Stimulated activated CD4-positive, alpha-beta T cell treated with anti-CD3 and anti-CD28 coated beads, Interleukin-12 subunit alpha, Interleukin-12 subunit beta, amount 100 ng/mL, for 48 hours (primary cell): ENCODE results near the gene GRAMD1A.
"Not testable (repeated sequence)": the region's sequence is repeated elsewhere in the genome, so short reads cannot be mapped to it uniquely, and the experiment has no call there.

Experiments
- DNase-seq, 3 donors: peaks; one replicate each; pipeline ENCODE4 v3.0.0-alpha.2; 2020; ENCODE audit warnings: low read depth in 2 of 3, low spot score in 1 of 3

The GRAMD1A gene

DNA sequence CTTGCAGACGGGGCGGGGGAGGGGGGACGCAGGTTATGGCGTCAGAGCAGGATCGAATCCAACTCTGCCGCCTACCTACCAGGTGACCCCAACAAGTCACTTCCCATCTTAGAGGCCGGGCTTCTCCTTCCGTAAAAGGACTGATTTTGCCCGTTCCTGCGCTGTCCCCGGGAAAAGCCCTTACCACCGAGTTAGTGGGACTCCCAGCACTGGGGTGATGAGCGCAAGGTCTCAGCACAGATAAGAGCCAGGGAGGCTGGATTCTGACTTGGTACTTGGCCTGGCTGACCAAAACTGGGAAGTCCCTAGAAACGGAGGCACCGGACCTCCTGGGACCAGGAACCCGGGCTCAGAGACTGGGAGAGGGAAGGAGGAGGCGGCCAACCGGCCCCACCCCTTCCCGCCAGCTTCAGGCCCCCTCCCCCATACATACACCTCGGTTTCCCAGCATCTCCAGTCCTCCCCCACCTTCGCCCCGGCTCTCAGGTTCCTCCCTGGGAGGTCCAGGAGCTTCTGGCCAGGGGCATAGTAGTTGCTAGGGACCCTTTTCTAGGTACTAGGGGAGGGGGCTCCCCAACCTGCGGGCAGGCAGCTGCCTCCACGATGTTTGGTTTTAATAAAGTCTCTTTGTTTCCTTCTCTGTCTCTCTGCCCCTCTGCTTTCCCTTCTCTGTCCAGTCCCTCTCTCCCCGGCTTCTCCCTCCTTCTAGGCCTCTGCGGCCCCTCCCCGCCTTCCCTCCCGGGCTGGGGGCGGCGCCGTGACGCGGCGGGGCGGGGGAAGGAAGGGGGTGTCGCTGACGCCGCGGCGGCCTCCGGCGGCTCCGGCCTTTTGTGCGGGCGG, at the start of gene GRAMD1A:
GRAMD1A (plus strand) TSS at position 826 of the 840 bp plus-strand sequence. CDS start 156 bp downstream, outside the sequence.
- DNase-seq: peak; percentile 51 to 79 (median 63)

DNA sequence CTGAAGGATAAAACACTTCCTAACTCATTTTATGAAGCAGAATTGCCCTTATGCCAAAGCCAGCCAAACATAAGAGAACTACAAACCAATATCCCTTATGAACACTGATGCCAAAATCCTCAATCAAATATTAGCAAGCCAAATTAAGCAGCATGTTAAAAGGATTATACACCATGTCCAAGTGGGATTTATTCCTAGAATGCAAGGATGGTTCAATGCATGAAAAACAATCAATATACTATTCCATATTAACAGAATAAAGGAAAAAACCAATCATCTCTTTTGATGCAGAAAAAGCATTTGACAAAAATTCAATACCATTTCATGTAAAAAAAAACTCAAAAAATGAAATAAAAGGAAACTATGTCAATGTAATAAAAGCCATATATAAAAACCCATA, 47.0 kb upstream of the GRAMD1A start:
- DNase-seq: no peak

DNA sequence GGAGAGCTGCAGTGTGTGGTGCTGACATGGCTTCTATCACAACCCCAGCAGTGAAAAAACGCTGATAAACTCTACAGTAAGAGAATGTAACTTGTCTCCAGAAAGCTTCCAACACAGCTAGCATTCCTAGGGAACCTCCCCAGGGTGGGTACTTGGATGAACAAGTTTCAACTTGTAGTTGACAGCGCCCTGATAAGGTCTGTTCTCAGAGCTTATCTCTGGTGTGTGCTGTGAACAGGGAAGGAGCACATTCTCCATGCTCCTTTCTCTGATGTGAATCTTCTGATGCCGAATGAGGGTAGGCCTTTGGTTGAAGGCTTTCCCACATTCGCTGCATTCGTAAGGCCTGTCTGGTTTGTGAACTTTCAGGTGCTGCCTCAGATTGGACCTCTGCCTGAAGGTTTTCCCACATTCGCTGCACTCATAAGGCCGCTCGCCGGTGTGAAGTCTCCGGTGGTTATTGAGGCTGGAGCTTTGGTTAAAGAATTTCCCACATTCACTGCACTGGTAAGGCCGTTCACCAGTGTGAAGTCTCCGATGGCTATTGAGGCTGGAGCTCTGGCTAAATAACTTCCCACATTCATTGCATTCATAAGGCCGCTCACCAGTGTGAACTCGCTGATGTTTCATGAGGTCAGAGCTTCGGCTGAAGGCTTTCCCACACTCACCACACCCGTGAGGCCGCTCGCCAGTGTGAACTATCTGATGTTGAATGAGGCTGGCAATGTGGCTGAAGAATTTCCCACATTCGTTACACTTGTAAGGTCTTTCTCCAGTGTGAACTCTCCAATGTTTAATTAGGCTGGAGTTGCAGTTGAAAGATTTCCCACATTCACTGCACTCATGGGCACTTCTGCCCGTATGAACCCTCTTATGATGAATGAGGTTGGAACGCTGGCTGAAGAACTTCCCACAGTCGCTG, 42.0 kb upstream of the GRAMD1A start:
- no peak for DNase-seq

DNA sequence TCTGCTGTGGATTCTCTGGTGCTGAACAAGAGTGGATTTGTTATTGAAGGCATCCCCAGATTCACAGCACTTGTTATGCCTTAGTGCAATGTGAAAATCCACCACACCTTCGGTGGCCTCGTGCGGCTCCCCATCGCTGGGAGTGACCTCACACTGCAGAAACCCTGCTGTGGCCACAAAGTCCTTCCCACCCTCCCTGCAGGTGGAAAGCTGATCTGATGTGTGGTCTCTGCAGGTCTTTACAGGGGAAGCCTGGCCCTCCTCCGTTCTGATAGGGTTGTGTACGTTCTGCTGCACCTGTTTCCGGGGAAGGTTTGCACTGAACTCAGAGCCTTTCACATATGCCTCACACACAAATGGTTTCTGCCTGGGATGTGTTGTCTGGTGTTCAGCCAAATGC, 41.1 kb upstream of the GRAMD1A start:
- no peak for DNase-seq

GRCh38 chr19:34960103-34960805, 39.9 kb upstream of the GRAMD1A start:
- DNase-seq: no peak

GRCh38 chr19:34960940-34961679, 39.0 kb upstream of the GRAMD1A start:
- no peak for DNase-seq

- DNase-seq: no peak
These were observed 38.1 kb upstream of the GRAMD1A start for GRCh38 chr19:34961775-34962686.

- DNase-seq: no peak
These were observed 37.2 kb upstream of the GRAMD1A start for GRCh38 chr19:34962687-34963572.

- peak; percentile 11 to 46 (median 30) for DNase-seq
These were observed 36.3 kb upstream of the GRAMD1A start, which contains the start of gene ZNF792 for GRCh38 chr19:34963573-34964406. Gene ZNF792 (minus strand): TSS chr19:34964229. CDS start chr19:34963662, 567 bp downstream.

GRCh38 chr19:34964598-34964997, 35.5 kb upstream of the GRAMD1A start:
- no peak for DNase-seq

GRCh38 chr19:34965505-34965904, 34.6 kb upstream of the GRAMD1A start:
- not testable (repeated sequence) for DNase-seq

DNA sequence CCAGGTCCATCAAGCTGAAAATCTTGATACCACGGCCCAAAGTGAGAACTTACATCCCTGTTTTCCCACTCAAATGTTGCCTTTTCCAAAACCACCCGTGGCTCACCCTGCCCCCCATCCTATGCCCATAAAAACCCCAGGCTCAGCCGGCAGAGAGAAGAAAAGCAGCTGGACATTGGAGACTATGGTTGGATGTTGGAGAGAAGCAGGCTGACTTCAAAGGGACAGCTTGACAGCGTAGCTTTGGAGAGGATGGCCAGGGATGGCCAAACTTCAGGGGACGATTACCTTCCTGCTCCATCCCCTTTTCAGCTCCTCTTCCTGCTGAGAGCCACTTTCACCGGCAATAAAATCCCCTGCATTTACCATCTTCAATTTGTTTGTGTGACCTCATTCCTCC, 32.6 kb upstream of the GRAMD1A start:
- no peak for DNase-seq

GRCh38 chr19:34969721-34970120, 30.4 kb upstream of the GRAMD1A start:
- no peak for DNase-seq

- DNase-seq: not testable (repeated sequence)
These were observed 29.8 kb upstream of the GRAMD1A start for GRCh38 chr19:34970185-34970780.

DNA sequence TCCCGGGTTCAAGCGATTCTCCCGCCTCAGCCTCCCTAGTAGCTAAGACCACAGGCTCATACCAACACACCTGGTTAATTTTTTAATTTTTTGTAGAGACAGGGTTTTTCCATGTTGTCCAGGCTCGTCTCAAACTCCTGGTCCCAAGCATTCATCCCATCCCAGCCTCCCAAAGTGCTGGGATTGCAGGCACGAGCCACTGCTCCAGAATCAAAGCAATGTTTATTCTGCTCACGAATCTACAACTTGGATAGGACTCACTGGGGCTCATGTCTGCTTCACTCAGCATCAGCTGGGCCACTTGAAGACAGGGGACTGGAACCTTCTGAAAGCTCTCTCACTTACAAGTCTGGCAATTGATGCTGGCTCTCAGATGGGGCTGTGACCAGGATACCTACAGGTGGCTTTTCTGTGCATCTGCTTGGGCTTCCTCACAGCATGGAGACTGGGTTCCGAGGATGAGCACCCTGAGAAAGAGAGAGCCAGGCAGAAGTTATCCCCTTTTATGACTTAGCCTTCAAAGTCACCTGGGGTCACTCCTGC, 27.9 kb upstream of the GRAMD1A start:
- no peak for DNase-seq

GRCh38 chr19:34974646-34975045, 25.5 kb upstream of the GRAMD1A start:
- no peak for DNase-seq

DNA sequence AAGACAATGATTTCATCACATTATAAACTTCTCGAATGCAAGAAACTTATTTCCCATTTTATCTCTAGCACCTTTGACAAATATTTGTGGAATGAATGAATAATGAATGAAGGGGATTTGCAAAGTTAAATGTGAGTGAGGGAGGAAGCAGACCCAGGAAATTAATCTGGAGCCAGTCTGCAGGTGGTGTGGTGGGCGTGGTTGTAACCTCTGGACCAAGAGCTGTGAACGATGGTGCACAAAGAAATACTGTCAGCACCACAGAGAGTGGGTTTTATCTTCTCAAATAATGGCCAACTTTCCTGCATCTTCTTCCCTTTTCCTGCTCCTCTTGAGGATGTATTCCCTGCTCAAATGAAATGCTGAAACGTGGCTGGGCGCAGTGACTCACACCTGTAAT, 25.1 kb upstream of the GRAMD1A start:
- no peak for DNase-seq
